Gastrocnemius medialis (tissue), 4 donors: ENCODE results near the gene CACNA2D3.

Experiments
- POLR2A ChIP-seq, 2 donors: fragments of 450-650 bp; IDR thresholded peaks; one replicate each; pipeline ENCODE4 v1.6.1; 2017; ENCODE audit warnings: antibody characterized with exemption in 2 of 2, mild to moderate bottlenecking in 2 of 2, moderate library complexity in 2 of 2
- TF ChIP-seq, protein P1 (sequence below), 5 experiments: fragments of 450-650 bp in 3 of 5; fragments of 200-600 bp in 2 of 5; sonication (generic) in 2 of 5; IDR thresholded peaks in 4 of 5; conservative IDR thresholded peaks in 1 of 5; 1 replicate in 4 of 5; 2 replicates in 1 of 5; pipeline ENCODE4 v1.5.1; 2016 to 2019; ENCODE audit warnings: antibody characterized with exemption in 5 of 5, mild to moderate bottlenecking in 3 of 5, moderate library complexity in 3 of 5

DNA sequence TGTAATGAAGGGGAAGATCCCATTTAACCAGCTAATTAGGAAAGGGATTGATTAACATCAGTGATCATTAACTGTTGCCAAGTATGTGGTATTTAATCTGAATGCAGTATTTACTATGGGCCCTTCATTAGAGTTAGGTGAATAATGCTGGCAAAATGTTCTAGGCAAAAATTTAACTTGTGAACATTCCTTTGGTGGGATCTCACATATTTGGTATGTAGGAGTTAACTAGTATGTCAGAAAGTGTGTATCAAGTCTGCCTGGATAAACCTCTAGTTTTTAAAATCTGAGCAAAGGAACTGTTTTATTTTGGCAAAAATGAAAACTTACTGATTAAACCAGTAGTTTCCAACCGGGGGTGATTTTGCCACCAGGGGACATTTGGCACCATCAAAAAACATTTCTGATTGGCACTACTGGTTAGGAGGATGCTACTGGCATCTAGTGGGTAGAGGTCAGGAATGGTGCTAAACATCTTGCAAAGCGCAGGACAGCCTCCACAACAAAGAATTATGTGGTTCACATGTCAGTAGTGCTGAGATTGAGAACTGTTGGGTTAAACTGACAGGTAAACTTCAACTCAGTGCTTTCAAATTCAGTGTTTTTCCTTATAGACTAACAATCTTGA lies 783.0 kb downstream of the CACNA2D3 start:
- TF ChIP-seq, protein P1, sequence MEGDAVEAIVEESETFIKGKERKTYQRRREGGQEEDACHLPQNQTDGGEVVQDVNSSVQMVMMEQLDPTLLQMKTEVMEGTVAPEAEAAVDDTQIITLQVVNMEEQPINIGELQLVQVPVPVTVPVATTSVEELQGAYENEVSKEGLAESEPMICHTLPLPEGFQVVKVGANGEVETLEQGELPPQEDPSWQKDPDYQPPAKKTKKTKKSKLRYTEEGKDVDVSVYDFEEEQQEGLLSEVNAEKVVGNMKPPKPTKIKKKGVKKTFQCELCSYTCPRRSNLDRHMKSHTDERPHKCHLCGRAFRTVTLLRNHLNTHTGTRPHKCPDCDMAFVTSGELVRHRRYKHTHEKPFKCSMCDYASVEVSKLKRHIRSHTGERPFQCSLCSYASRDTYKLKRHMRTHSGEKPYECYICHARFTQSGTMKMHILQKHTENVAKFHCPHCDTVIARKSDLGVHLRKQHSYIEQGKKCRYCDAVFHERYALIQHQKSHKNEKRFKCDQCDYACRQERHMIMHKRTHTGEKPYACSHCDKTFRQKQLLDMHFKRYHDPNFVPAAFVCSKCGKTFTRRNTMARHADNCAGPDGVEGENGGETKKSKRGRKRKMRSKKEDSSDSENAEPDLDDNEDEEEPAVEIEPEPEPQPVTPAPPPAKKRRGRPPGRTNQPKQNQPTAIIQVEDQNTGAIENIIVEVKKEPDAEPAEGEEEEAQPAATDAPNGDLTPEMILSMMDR (IDR thresholded peaks at IDR 0.05 in 4 of 5, conservative IDR thresholded peaks at IDR 0.05 in 1 of 5): peak in 1 of 5 experiments; percentile 18
- no peak for TF ChIP-seq POLR2A (IDR thresholded peaks at IDR 0.05)
